BLaER1 treated with 17β-estradiol and CSF1 and Interleukin-3, amounts not matched to agents 10 nM and 100 nM (cell line): Measurements from ENCODE around the gene KDELR3.
A peak's percentile ranks its signal among the peaks of the same experiment; 100 is the strongest.

ENCODE experiments used
- H3K27ac ChIP-seq, 11 experiments: shearing (Covaris generic); formaldehyde crosslinking; 2 replicates each; pipeline ENCODE4 v1.8.1; 2022
- H3K27me3 ChIP-seq, 11 experiments: shearing (Covaris generic); formaldehyde crosslinking; 2 replicates each; pipeline ENCODE4 v1.8.1; 2022
- H3K36me3 ChIP-seq, 11 experiments: shearing (Covaris generic); formaldehyde crosslinking; 2 replicates each; pipeline ENCODE4 v1.8.1; 2022
- H3K4me1 ChIP-seq, 10 experiments: shearing (Covaris generic); formaldehyde crosslinking; 2 replicates each; pipeline ENCODE4 v1.8.1; 2022
- H3K4me2 ChIP-seq, 11 experiments: shearing (Covaris generic); formaldehyde crosslinking; 2 replicates each; pipeline ENCODE4 v1.8.1; 2022
- H3K4me3 ChIP-seq, 10 experiments: shearing (Covaris generic); formaldehyde crosslinking; 2 replicates each; pipeline ENCODE4 v1.8.1; 2022
- H3K9ac ChIP-seq, 11 experiments: shearing (Covaris generic); formaldehyde crosslinking; 2 replicates each; pipeline ENCODE4 v1.8.1; 2022
- H3K9me3 ChIP-seq, 11 experiments: shearing (Covaris generic); formaldehyde crosslinking; replicated peaks in 1 of 11; 2 replicates each; pipeline ENCODE4 v1.8.1; 2022
- H4K20me1 ChIP-seq, 11 experiments: shearing (Covaris generic); formaldehyde crosslinking; 2 replicates each; pipeline ENCODE4 v1.8.1; 2022
- Cebpa-rat ChIP-seq, 11 experiments: shearing (Covaris generic); IDR thresholded peaks; 2 replicates each; pipeline ENCODE4 v1.8.1; 2022

KDELR3 gene

GRCh38 chr22:38467904-38468442 lies at the start of gene KDELR3:
KDELR3 (plus strand) TSS chr22:38468096; CDS start chr22:38468234, 138 bp downstream.
- H3K9ac ChIP-seq = peak within 1 kb of the TSS; percentile 23 to 59 (median 53); a peak in 21 of 22 replicates
- peak within 1 kb of the TSS; percentile 17 to 67 (median 52); a peak in 17 of 20 replicates for H3K4me3 ChIP-seq
- H3K4me1 ChIP-seq = peaks cover 17 to 62% (median 46%) of the 10 kb centered on the region in 10 experiments
- peak within 1 kb of the TSS in 1 of 11 experiments; percentile 40; a peak in 1 of 22 replicates for H3K27ac ChIP-seq
- peaks cover 32 to 64% (median 39%) of the 10 kb centered on the region in 11 experiments for H3K27me3 ChIP-seq
- no peaks in the 10 kb centered on the region for H3K36me3 ChIP-seq
- no peaks in the 10 kb centered on the region for H3K9me3 ChIP-seq
- H4K20me1 ChIP-seq = peaks cover 0 to 13% (median 0%) of the 10 kb centered on the region in 11 experiments; a peak in 1 of 22 replicates
- peak within 1 kb of the TSS; percentile 78 to 96 (median 88) for H3K4me2 ChIP-seq
- TF ChIP-seq Cebpa-rat (IDR thresholded peaks at IDR 0.05) = no peak

- no peak for TF ChIP-seq Cebpa-rat (IDR thresholded peaks at IDR 0.05)
- Histone ChIP-seq H3K4me1 (peaks cover 0 to 36% (median 28%) of the 10 kb centered on the region in 10 experiments; a peak in 16 of 20 replicates), H4K20me1 (peaks cover 0 to 13% (median 0%) of the 10 kb centered on the region in 11 experiments; a peak in 2 of 22 replicates), H3K9me3 (no peaks in the 10 kb centered on the region), H3K4me2 (peak overlapping the region in 7 of 11 experiments; percentile 24 to 59 (median 50); a peak in 12 of 22 replicates), H3K27me3 (no peaks in the 10 kb centered on the region), H3K4me3 (no peak overlapping the region), H3K27ac (no peak overlapping the region), H3K36me3 (no peaks in the 10 kb centered on the region), H3K9ac (peak overlapping the region in 3 of 11 experiments; percentile 6 to 41 (median 16); a peak in 2 of 22 replicates)
These were observed 49.3 kb upstream of the KDELR3 start for GRCh38 chr22:38418589-38418988.

- no peaks in the 10 kb centered on the region for H3K27me3 ChIP-seq
- H3K36me3 ChIP-seq = no peaks in the 10 kb centered on the region
- TF ChIP-seq Cebpa-rat (IDR thresholded peaks at IDR 0.05) = no peak
- peak overlapping the region in 3 of 11 experiments; percentile 6 to 41 (median 16); a peak in 3 of 22 replicates for H3K9ac ChIP-seq
- H3K9me3 ChIP-seq = no peaks in the 10 kb centered on the region
- H3K27ac ChIP-seq = no peak overlapping the region
- no peak overlapping the region for H3K4me3 ChIP-seq
- H3K4me1 ChIP-seq = peaks cover 0 to 40% (median 32%) of the 10 kb centered on the region in 10 experiments; a peak in 16 of 20 replicates
- peaks cover 0 to 13% (median 0%) of the 10 kb centered on the region in 11 experiments; a peak in 1 of 22 replicates for H4K20me1 ChIP-seq
- peak overlapping the region in 7 of 11 experiments; percentile 24 to 59 (median 50); a peak in 12 of 22 replicates for H3K4me2 ChIP-seq
These were observed 48.6 kb upstream of the KDELR3 start for GRCh38 chr22:38419121-38419857.

- Histone ChIP-seq H3K27me3 (no peaks in the 10 kb centered on the region), H3K4me2 (peak overlapping the region in 3 of 11 experiments; percentile 45 to 58 (median 50); a peak in 4 of 22 replicates), H3K27ac (no peak overlapping the region), H4K20me1 (peaks cover 0 to 13% (median 0%) of the 10 kb centered on the region in 11 experiments; a peak in 1 of 22 replicates), H3K9ac (peak overlapping the region in 1 of 11 experiments; percentile 41; a peak in 1 of 22 replicates), H3K9me3 (no peaks in the 10 kb centered on the region), H3K4me3 (no peak overlapping the region), H3K36me3 (no peaks in the 10 kb centered on the region), H3K4me1 (peaks cover 0 to 40% (median 32%) of the 10 kb centered on the region in 10 experiments; a peak in 16 of 20 replicates)
- TF ChIP-seq Cebpa-rat (IDR thresholded peaks at IDR 0.05) = no peak
These were observed 48.1 kb upstream of the KDELR3 start for GRCh38 chr22:38419858-38420160.

- no peaks in the 10 kb centered on the region for H3K9me3 ChIP-seq
- no peak for TF ChIP-seq Cebpa-rat (IDR thresholded peaks at IDR 0.05)
- H3K9ac ChIP-seq = no peak overlapping the region
- H3K4me2 ChIP-seq = no peak overlapping the region
- H3K4me1 ChIP-seq = peaks cover 0 to 37% (median 28%) of the 10 kb centered on the region in 10 experiments; a peak in 16 of 20 replicates
- H3K27ac ChIP-seq = no peak overlapping the region
- no peaks in the 10 kb centered on the region for H3K27me3 ChIP-seq
- no peaks in the 10 kb centered on the region for H3K36me3 ChIP-seq
- H4K20me1 ChIP-seq = peaks cover 0 to 8% (median 0%) of the 10 kb centered on the region in 11 experiments; a peak in 1 of 22 replicates
- H3K4me3 ChIP-seq = no peak overlapping the region
These were observed 47.2 kb upstream of the KDELR3 start for GRCh38 chr22:38420734-38421133.

- Histone ChIP-seq H3K4me1 (peaks cover 0 to 29% (median 19%) of the 10 kb centered on the region in 10 experiments; a peak in 14 of 20 replicates), H3K4me2 (no peak overlapping the region; a peak in 1 of 22 replicates), H4K20me1 (peaks cover 0 to 8% (median 0%) of the 10 kb centered on the region in 11 experiments; a peak in 1 of 22 replicates), H3K27ac (no peak overlapping the region), H3K9me3 (no peaks in the 10 kb centered on the region), H3K36me3 (no peaks in the 10 kb centered on the region), H3K27me3 (no peaks in the 10 kb centered on the region), H3K9ac (no peak overlapping the region), H3K4me3 (no peak overlapping the region)
- no peak for TF ChIP-seq Cebpa-rat (IDR thresholded peaks at IDR 0.05)
These were observed 45.0 kb upstream of the KDELR3 start for GRCh38 chr22:38422611-38423511.

- TF ChIP-seq Cebpa-rat (IDR thresholded peaks at IDR 0.05) = no peak
- Histone ChIP-seq H3K36me3 (no peaks in the 10 kb centered on the region), H3K4me3 (no peak overlapping the region), H3K4me2 (peak overlapping the region in 2 of 11 experiments; percentile 20 to 22; a peak in 3 of 22 replicates), H3K4me1 (peaks cover 0 to 25% (median 17%) of the 10 kb centered on the region in 10 experiments; a peak in 14 of 20 replicates), H3K9me3 (no peaks in the 10 kb centered on the region), H3K27ac (no peak overlapping the region), H3K9ac (no peak overlapping the region), H3K27me3 (no peaks in the 10 kb centered on the region), H4K20me1 (peaks cover 0 to 8% (median 0%) of the 10 kb centered on the region in 11 experiments; a peak in 1 of 22 replicates)
These were observed 44.1 kb upstream of the KDELR3 start for GRCh38 chr22:38423512-38424503.
